Endothelial cell of umbilical vein (primary cell): ENCODE measurements around the gene RIPK4. TPM values are rescaled to one million over a fixed set of nuclear protein-coding genes. Genes with fewer than 3 reads are reported as not detected.

Experiments
- BruUV-seq: library from RNA; stranded (reverse); fragments of 400-500 nt; replicated peaks from 2 replicates; lab custom pipeline; 2021; lab: Mats Ljungman, UMichigan
- CTCF ChIA-PET: fragments of 300-600, 350-600 bp; sonication (Branson Sonifier 250); formaldehyde crosslinking; loops from one replicate; lab custom pipeline; 2021; ENCODE audit warnings: antibody characterized with exemption, inconsistent platforms; lab: Charles Lee
- POLR2A ChIA-PET: fragments of 300-600, 350-600 bp; sonication (Branson Sonifier 250); formaldehyde crosslinking; loops from one replicate; lab custom pipeline; 2021; ENCODE audit warnings: antibody characterized with exemption, inconsistent platforms; lab: Charles Lee
- DNase-seq: peaks from one replicate; pipeline ENCODE4 v3.0.0-alpha.2; 2011; ENCODE audit warnings: low read depth, low spot score
- FAIRE-seq: peaks from 2 replicates; lab custom pipeline; 2011; peaks lifted over from hg19 to GRCh38; lab: Jason Lieb, UNC
- H2AFZ ChIP-seq: 2 replicates; pipeline ENCODE4 v1.6.0; 2012; ENCODE audit warnings: low read depth, low read length, control low read depth, inconsistent platforms
- H3K27ac ChIP-seq: 2 replicates; pipeline ENCODE4 v1.5.1; 2011; ENCODE audit warnings: low read depth, mild to moderate bottlenecking, control low read depth, low read length, moderate library complexity; ENCODE audit not compliant: insufficient read depth
- H3K27me3 ChIP-seq, 2 experiments: 2 replicates each; pipeline versions ENCODE4 v1.6.0 to v1.6.1; 2011; ENCODE audit warnings: low read length in 2 of 2, mixed read lengths in 1 of 2; ENCODE audit not compliant: control insufficient read depth in 2 of 2, insufficient read depth in 2 of 2
- H3K36me3 ChIP-seq, 2 experiments: 2 replicates in 1 of 2; 3 replicates in 1 of 2; pipeline ENCODE4 v1.5.1; 2011; ENCODE audit warnings: low read length in 2 of 2, mild to moderate bottlenecking in 1 of 2, moderate library complexity in 1 of 2; ENCODE audit not compliant: control insufficient read depth in 2 of 2, insufficient read depth in 2 of 2; ENCODE audit errors: extremely low read depth in 1 of 2
- H3K4me1 ChIP-seq: 3 replicates; pipeline ENCODE4 v1.5.1; 2011; ENCODE audit warnings: mild to moderate bottlenecking, low read length; ENCODE audit not compliant: control insufficient read depth, insufficient read depth; ENCODE audit errors: extremely low read depth
- H3K4me2 ChIP-seq: 2 replicates; pipeline ENCODE4 v1.6.1; 2011; ENCODE audit warnings: low read length, control low read depth, mixed read lengths; ENCODE audit not compliant: insufficient read depth
- H3K4me3 ChIP-seq, 3 experiments: fragments of 200-600 bp in 1 of 3; sonication (generic), shearing (Covaris generic) in 1 of 3; replicated peaks in 1 of 3; 2 replicates each; pipeline ENCODE4 v1.5.1; 2011 to 2016; ENCODE audit warnings: control low read depth in 3 of 3, low read length in 3 of 3, mild to moderate bottlenecking in 2 of 3, inconsistent platforms in 1 of 3, low read depth in 1 of 3, moderate library complexity in 1 of 3; ENCODE audit not compliant: insufficient read depth in 1 of 3
- H3K79me2 ChIP-seq: 2 replicates; pipeline ENCODE4 v1.6.0; 2012; ENCODE audit warnings: low read length, inconsistent platforms; ENCODE audit not compliant: control insufficient read depth, insufficient read depth
- H3K9ac ChIP-seq: replicated peaks from 2 replicates; pipeline ENCODE3; 2011; ENCODE audit warnings: low read length, control low read depth; ENCODE audit not compliant: insufficient read depth; ENCODE audit errors: extremely low read depth
- H3K9me1 ChIP-seq: replicated peaks from 3 replicates; pipeline ENCODE4 v1.6.0; 2011; ENCODE audit warnings: mild to moderate bottlenecking, low read length; ENCODE audit not compliant: control insufficient read depth, insufficient read depth; ENCODE audit errors: extremely low read depth
- H3K9me3 ChIP-seq: replicated peaks from 2 replicates; pipeline ENCODE4 v1.5.1; 2012; ENCODE audit warnings: low read length, inconsistent platforms; ENCODE audit not compliant: control insufficient read depth, insufficient read depth
- H4K20me1 ChIP-seq: replicated peaks from 2 replicates; pipeline ENCODE3; 2011; ENCODE audit warnings: mild to moderate bottlenecking, low read length; ENCODE audit not compliant: control insufficient read depth, insufficient read depth; ENCODE audit errors: extremely low read depth
- CTCF ChIP-seq, 2 donors: IDR thresholded peaks; 1 replicate in 1 of 2; 2 replicates in 1 of 2; pipeline ENCODE4 v1.5.1; 2011; ENCODE audit warnings: low read length in 2 of 2, mild to moderate bottlenecking in 2 of 2, moderate library complexity in 2 of 2, control low read depth in 1 of 2, inconsistent platforms in 1 of 2, low read depth in 1 of 2; ENCODE audit not compliant: insufficient read depth in 1 of 2; ENCODE audit errors: extremely low read depth in 1 of 2
- EZH2 ChIP-seq: IDR thresholded peaks from 2 replicates; pipeline ENCODE4 v1.6.1; 2012; ENCODE audit warnings: borderline replicate concordance, low read depth, mild to moderate bottlenecking, moderate library complexity, low read length, inconsistent platforms; ENCODE audit not compliant: severe bottlenecking
- FOS ChIP-seq: IDR thresholded peaks from 2 replicates; pipeline ENCODE4 v1.6.1; 2011; ENCODE audit warnings: mild to moderate bottlenecking, low read length, moderate library complexity, borderline replicate concordance; ENCODE audit not compliant: insufficient read depth
- GATA2 ChIP-seq: IDR thresholded peaks from 2 replicates; pipeline ENCODE4 v1.7.0; 2011; ENCODE audit warnings: low read depth, mild to moderate bottlenecking, moderate library complexity, mixed read lengths, low read length; ENCODE audit not compliant: insufficient read length, insufficient read depth
- JUN ChIP-seq: IDR thresholded peaks from 2 replicates; pipeline ENCODE4 v1.6.1; 2011; ENCODE audit warnings: borderline replicate concordance, low read depth; ENCODE audit not compliant: insufficient read length, insufficient read depth
- MAX ChIP-seq: IDR thresholded peaks from 2 replicates; pipeline ENCODE4 v1.6.1; 2011; ENCODE audit not compliant: insufficient read depth, insufficient read length
- MYC ChIP-seq: IDR thresholded peaks from one replicate; pipeline ENCODE4 v1.6.1; 2011; ENCODE audit warnings: mild to moderate bottlenecking, low read depth, low read length
- POLR2A ChIP-seq: IDR thresholded peaks from 2 replicates; pipeline ENCODE4 v1.6.1; 2012; ENCODE audit warnings: low read depth, mild to moderate bottlenecking, control low read depth, low read length
- POLR2AphosphoS5 ChIP-seq: IDR thresholded peaks from 2 replicates; pipeline ENCODE4 v1.6.1; 2012; ENCODE audit warnings: low read depth, mild to moderate bottlenecking, control low read depth, low read length, moderate library complexity; ENCODE audit not compliant: insufficient read depth
- dilution Hi-C: fragments of 300-500 bp; cut with MboI; formaldehyde crosslinking; loops from one replicate; pipeline ENCODE4 v1.15.0; 2019; ENCODE audit warnings: low sequenced_read_pairs; ENCODE audit not compliant: extremely low pct_ligation_motif_present
- intact Hi-C: fragments of 100-400 bp; cut with micrococcal nuclease; formaldehyde crosslinking; loops from one replicate; pipeline ENCODE4 v1.10.0; 2022
- polyA plus RNA-seq, 4 experiments: library from polyadenylated mRNA; depleted of rRNA in 3 of 4; stranded (reverse) in 3 of 4; unstranded in 1 of 4; fragments of >200 nt; gene quantifications; 2 replicates each; pipeline versions ENCODE4 v1.2.1 to v1.2.3, GENCODE V29; 2011 to 2012; ENCODE audit warnings: missing spikeins in 1 of 4
- total RNA-seq: library from RNA; stranded (reverse); gene quantifications from 2 replicates; pipeline ENCODE4 v1.2.3, GENCODE V29; 2021

RIPK4 gene
- total and polyA plus RNA-seq, 2 donors (not counting 3 experiments of a cell fraction or from before 2014, with no cell fraction given) = not detected

GRCh38 chr21:41761934-41762635 is 4.8 kb downstream of the RIPK4 start:
- TF ChIP-seq GATA2 (no peak), EZH2 (peak; percentile 88)
- no peak overlapping the region for H2AFZ ChIP-seq
- no peaks in the 10 kb centered on the region for H3K79me2 ChIP-seq
- H3K9me3 ChIP-seq = no peaks in the 10 kb centered on the region
- FAIRE-seq = no peak
- no peaks in the 10 kb centered on the region for H3K4me1 ChIP-seq
- no peak for DNase-seq
- H3K36me3 ChIP-seq = no peaks in the 10 kb centered on the region
- H3K9ac ChIP-seq = no peak overlapping the region
- H3K27ac ChIP-seq = no peak overlapping the region
- no peak overlapping the region for H3K4me2 ChIP-seq
- dilution Hi-C loops (no loop called here), intact Hi-C loops (no loop called here)
- no TSS peak for BruUV-seq
- ChIA-PET POLR2A (interaction anchor here (0.7 kb wide), 1 partner anchor 15 kb away, joined by 3 read pairs; no protein-coding TSS in a partner anchor), CTCF (interaction anchor here (0.5 kb wide), 1 partner anchor 9 kb away, joined by 3 read pairs; no protein-coding TSS in a partner anchor)
- no peaks in the 10 kb centered on the region for H4K20me1 ChIP-seq
- H3K27me3 ChIP-seq = peaks cover 66 to 70% of the 10 kb centered on the region in 2 experiments
- H3K9me1 ChIP-seq = no peaks in the 10 kb centered on the region
- no peak overlapping the region for H3K4me3 ChIP-seq

- Histone ChIP-seq H3K4me3 (no peak overlapping the region), H2AFZ (no peak overlapping the region), H3K27me3 (peaks cover 63 to 64% of the 10 kb centered on the region in 2 experiments), H3K9me3 (no peaks in the 10 kb centered on the region), H3K9me1 (no peaks in the 10 kb centered on the region), H3K4me1 (no peaks in the 10 kb centered on the region), H3K36me3 (no peaks in the 10 kb centered on the region), H3K4me2 (no peak overlapping the region), H4K20me1 (no peaks in the 10 kb centered on the region), H3K9ac (no peak overlapping the region), H3K27ac (no peak overlapping the region), H3K79me2 (no peaks in the 10 kb centered on the region)
- no TSS peak for BruUV-seq
- FAIRE-seq = no peak
- POLR2A ChIA-PET = interaction anchor here (0.7 kb wide), 1 partner anchor 15 kb away, joined by 3 read pairs; no protein-coding TSS in a partner anchor
- dilution Hi-C loops = no loop called here
- intact Hi-C loops = no loop called here
- TF ChIP-seq FOS (no peak), EZH2 (no peak), MAX (no peak), POLR2A (no peak), CTCF (IDR thresholded peaks at IDR 0.05; ENCODE audit: extremely low read depth in 1 of 2, insufficient read depth in 1 of 2, low read depth in 1 of 2, low read length in 2 of 2) (no peak), POLR2AphosphoS5 (no peak), GATA2 (no peak), MYC (no peak), JUN (no peak)
- CTCF ChIA-PET = interaction anchor here (0.5 kb wide), 1 partner anchor 9 kb away, joined by 3 read pairs; no protein-coding TSS in a partner anchor
- no peak for DNase-seq
Observed at GRCh38 chr21:41761211-41761933, 5.5 kb downstream of the RIPK4 start.
